OCI-LY1 (cell line): ENCODE measurements around the gene PXT1.

Source experiments
- CTCF ChIP-seq: fragments of 200-600 bp; sonication (generic), shearing (Covaris generic); IDR thresholded peaks from 2 replicates; pipeline ENCODE4 v1.5.1; 2017; ENCODE audit warnings: mild to moderate bottlenecking, antibody characterized with exemption, low read length, moderate library complexity, mixed read lengths
- EZH2 ChIP-seq: fragments of 200-600 bp; sonication (generic), shearing (Covaris generic); IDR thresholded peaks from 2 replicates; pipeline ENCODE4 v1.8.0; 2017; ENCODE audit warnings: borderline replicate concordance, mixed run types, mild to moderate bottlenecking, antibody characterized with exemption, low read length, moderate library complexity, mixed read lengths

GRCh38 chr6:36414481-36414880 is 28.2 kb downstream of the PXT1 start:
- TF ChIP-seq CTCF, result no peak
- no peak for TF ChIP-seq EZH2
